ENCODE data around the gene PLEKHM3.

- TF ChIP-seq CTCF (IDR thresholded peaks at IDR 0.05) (no peak), POLR2A (IDR thresholded peaks at IDR 0.05) (no peak)
Observed at GRCh38 chr2:208034503-208035140, 9.3 kb upstream of the PLEKHM3 start.
